DND-41 (cell line): ENCODE results near the gene CAMK4.

Source experiments
- ATAC-seq: fragments of 200-7000 bp; cut with Tn5 transposase; 3 replicates; pipeline ENCODE4 v1.9.1; 2021; ENCODE audit warnings: low read depth; ENCODE audit not compliant: insufficient read depth
- DNase-seq: peaks from one replicate; pipeline ENCODE4 v3.0.0-alpha.2; 2020
- H2AFZ ChIP-seq: 2 replicates; pipeline ENCODE4 v1.6.0; 2012; ENCODE audit warnings: low read depth, low read length
- H3K27ac ChIP-seq: 2 replicates; pipeline ENCODE4 v1.5.1; 2012; ENCODE audit warnings: low read length, inconsistent platforms
- H3K27me3 ChIP-seq: fragments of 200-600 bp; sonication (generic); 2 replicates; pipeline ENCODE4 v1.6.0; 2012; ENCODE audit warnings: low read length, mild to moderate bottlenecking, inconsistent platforms; ENCODE audit not compliant: insufficient read depth, poor library complexity
- H3K36me3 ChIP-seq: 2 replicates; pipeline ENCODE4 v1.5.1; 2012; ENCODE audit warnings: low read length, inconsistent platforms; ENCODE audit not compliant: insufficient read depth
- H3K4me1 ChIP-seq: 2 replicates; pipeline ENCODE4 v1.5.1; 2012; ENCODE audit warnings: mild to moderate bottlenecking, low read length; ENCODE audit not compliant: insufficient read depth
- H3K4me2 ChIP-seq: 2 replicates; pipeline ENCODE4 v1.6.0; 2012; ENCODE audit warnings: mild to moderate bottlenecking, moderate library complexity, low read length, inconsistent platforms; ENCODE audit not compliant: insufficient read depth
- H3K4me3 ChIP-seq, 2 experiments: fragments of 200-600 bp in 1 of 2; shearing (Covaris generic) in 1 of 2; 2 replicates each; pipeline ENCODE4 v1.5.1; 2012 to 2016; ENCODE audit warnings: inconsistent platforms in 2 of 2, low read length in 2 of 2, mild to moderate bottlenecking in 2 of 2, low read depth in 1 of 2, moderate library complexity in 1 of 2
- H3K79me2 ChIP-seq: 2 replicates; pipeline ENCODE4 v1.6.0; 2012; ENCODE audit warnings: low read length, inconsistent platforms; ENCODE audit not compliant: insufficient read depth
- H3K9ac ChIP-seq: 2 replicates; pipeline ENCODE4 v1.6.0; 2012; ENCODE audit warnings: low read depth, mild to moderate bottlenecking, inconsistent platforms, low read length, moderate library complexity
- H3K9me3 ChIP-seq: 2 replicates; pipeline ENCODE4 v1.5.1; 2012; ENCODE audit warnings: low read length, moderate library complexity, mild to moderate bottlenecking, inconsistent platforms; ENCODE audit not compliant: insufficient read depth, severe bottlenecking
- H4K20me1 ChIP-seq: 2 replicates; pipeline ENCODE4 v1.6.0; 2012; ENCODE audit warnings: low read length; ENCODE audit not compliant: insufficient read depth
- EZH2 ChIP-seq: IDR thresholded peaks from 3 replicates; pipeline ENCODE4 v1.6.1; 2012; ENCODE audit warnings: borderline replicate concordance, low read depth, mild to moderate bottlenecking, moderate library complexity, low read length, inconsistent platforms; ENCODE audit not compliant: severe bottlenecking
- TF ChIP-seq, protein P1 (sequence below): IDR thresholded peaks from 2 replicates; pipeline ENCODE4 v1.5.1; 2012; ENCODE audit warnings: borderline replicate concordance, low read length, moderate library complexity, mild to moderate bottlenecking; ENCODE audit not compliant: poor library complexity, severe bottlenecking; ENCODE audit errors: extremely low read depth

The CAMK4 gene

DNA sequence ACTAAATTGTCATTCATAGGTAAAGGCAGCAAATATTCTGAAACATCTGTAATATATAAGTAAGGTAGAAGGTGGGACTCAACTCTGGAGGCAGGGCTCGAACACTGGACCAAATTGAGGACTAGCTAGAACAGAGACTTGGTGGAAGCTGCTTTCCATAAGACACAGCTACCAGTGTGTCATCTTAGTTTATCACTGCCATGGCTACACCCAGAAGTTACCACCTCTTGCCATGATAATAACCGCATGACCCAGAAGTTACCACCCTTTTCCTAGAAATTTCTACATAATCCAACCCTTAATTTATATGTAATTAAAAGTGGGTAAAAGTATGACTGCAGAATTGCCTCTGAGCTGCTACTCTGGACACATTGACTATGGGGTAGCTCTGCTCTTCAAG lies 188.4 kb downstream of the CAMK4 start:
- peaks cover 7% of the 10 kb centered on the region; the same call in 1 of the 2 replicates for H3K4me1 ChIP-seq
- no peak overlapping the region for H3K4me3 ChIP-seq
- H3K27me3 ChIP-seq = no peaks in the 10 kb centered on the region
- H3K9ac ChIP-seq = no peak overlapping the region
- DNase-seq (no peak), ATAC-seq (no peak)
- TF ChIP-seq EZH2 = no peak
- TF ChIP-seq, protein P1, sequence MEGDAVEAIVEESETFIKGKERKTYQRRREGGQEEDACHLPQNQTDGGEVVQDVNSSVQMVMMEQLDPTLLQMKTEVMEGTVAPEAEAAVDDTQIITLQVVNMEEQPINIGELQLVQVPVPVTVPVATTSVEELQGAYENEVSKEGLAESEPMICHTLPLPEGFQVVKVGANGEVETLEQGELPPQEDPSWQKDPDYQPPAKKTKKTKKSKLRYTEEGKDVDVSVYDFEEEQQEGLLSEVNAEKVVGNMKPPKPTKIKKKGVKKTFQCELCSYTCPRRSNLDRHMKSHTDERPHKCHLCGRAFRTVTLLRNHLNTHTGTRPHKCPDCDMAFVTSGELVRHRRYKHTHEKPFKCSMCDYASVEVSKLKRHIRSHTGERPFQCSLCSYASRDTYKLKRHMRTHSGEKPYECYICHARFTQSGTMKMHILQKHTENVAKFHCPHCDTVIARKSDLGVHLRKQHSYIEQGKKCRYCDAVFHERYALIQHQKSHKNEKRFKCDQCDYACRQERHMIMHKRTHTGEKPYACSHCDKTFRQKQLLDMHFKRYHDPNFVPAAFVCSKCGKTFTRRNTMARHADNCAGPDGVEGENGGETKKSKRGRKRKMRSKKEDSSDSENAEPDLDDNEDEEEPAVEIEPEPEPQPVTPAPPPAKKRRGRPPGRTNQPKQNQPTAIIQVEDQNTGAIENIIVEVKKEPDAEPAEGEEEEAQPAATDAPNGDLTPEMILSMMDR = no peak
- no peak overlapping the region for H3K27ac ChIP-seq
- peaks cover 6% of the 10 kb centered on the region for H3K9me3 ChIP-seq
- no peaks in the 10 kb centered on the region for H4K20me1 ChIP-seq
- no peak overlapping the region for H2AFZ ChIP-seq
- no peaks in the 10 kb centered on the region for H3K36me3 ChIP-seq
- H3K79me2 ChIP-seq = no peaks in the 10 kb centered on the region
- no peak overlapping the region for H3K4me2 ChIP-seq

- no peak for ATAC-seq
- no peaks in the 10 kb centered on the region for H3K4me1 ChIP-seq
- H3K9ac ChIP-seq = no peak overlapping the region
- H3K9me3 ChIP-seq = no peaks in the 10 kb centered on the region
- H3K4me3 ChIP-seq = no peak overlapping the region
- H3K27ac ChIP-seq = no peak overlapping the region
- H4K20me1 ChIP-seq = no peaks in the 10 kb centered on the region
- H2AFZ ChIP-seq = no peak overlapping the region
- no peak overlapping the region for H3K4me2 ChIP-seq
- no peaks in the 10 kb centered on the region for H3K36me3 ChIP-seq
- no peak for DNase-seq
- TF ChIP-seq, protein P1 = no peak
- TF ChIP-seq EZH2 = no peak
- H3K27me3 ChIP-seq = no peaks in the 10 kb centered on the region
- H3K79me2 ChIP-seq = no peaks in the 10 kb centered on the region
Measured at GRCh38 chr5:111415053-111415452, 190.9 kb downstream of the CAMK4 start.

GRCh38 chr5:111422245-111422644 lies 198.1 kb downstream of the CAMK4 start:
- H4K20me1 ChIP-seq = no peaks in the 10 kb centered on the region
- no peak for TF ChIP-seq EZH2
- TF ChIP-seq, protein P1 = no peak
- H3K27me3 ChIP-seq = no peaks in the 10 kb centered on the region
- no peak overlapping the region for H3K9ac ChIP-seq
- no peak for ATAC-seq
- no peak overlapping the region for H2AFZ ChIP-seq
- H3K4me3 ChIP-seq = no peak overlapping the region
- H3K4me2 ChIP-seq = no peak overlapping the region
- H3K79me2 ChIP-seq = no peaks in the 10 kb centered on the region
- H3K9me3 ChIP-seq = peaks cover 2% of the 10 kb centered on the region
- DNase-seq = no peak
- H3K36me3 ChIP-seq = no peaks in the 10 kb centered on the region
- H3K27ac ChIP-seq = no peak overlapping the region
- H3K4me1 ChIP-seq = no peaks in the 10 kb centered on the region
